Measurements from ENCODE around the gene CERS6.

- no peak for TF ChIP-seq GATA2 (IDR thresholded peaks at IDR 0.05; ENCODE audit: low read depth, low read length)
- no peak for TF ChIP-seq GATA3 (IDR thresholded peaks at IDR 0.05; ENCODE audit: low read depth, low read length)
These were observed 358.0 kb downstream of the CERS6 start for GRCh38 chr2:168814046-168814445.
